GM21825 (cell line): ENCODE results near the gene NEK6.

Experiments
- ATAC-seq: cut with Tn5 transposase; IDR thresholded peaks from one replicate; pipeline ENCODE4 v1.9.1; 2021; ENCODE audit warnings: mild to moderate bottlenecking, moderate library complexity; ENCODE audit not compliant: unreplicated experiment

Gene NEK6

DNA sequence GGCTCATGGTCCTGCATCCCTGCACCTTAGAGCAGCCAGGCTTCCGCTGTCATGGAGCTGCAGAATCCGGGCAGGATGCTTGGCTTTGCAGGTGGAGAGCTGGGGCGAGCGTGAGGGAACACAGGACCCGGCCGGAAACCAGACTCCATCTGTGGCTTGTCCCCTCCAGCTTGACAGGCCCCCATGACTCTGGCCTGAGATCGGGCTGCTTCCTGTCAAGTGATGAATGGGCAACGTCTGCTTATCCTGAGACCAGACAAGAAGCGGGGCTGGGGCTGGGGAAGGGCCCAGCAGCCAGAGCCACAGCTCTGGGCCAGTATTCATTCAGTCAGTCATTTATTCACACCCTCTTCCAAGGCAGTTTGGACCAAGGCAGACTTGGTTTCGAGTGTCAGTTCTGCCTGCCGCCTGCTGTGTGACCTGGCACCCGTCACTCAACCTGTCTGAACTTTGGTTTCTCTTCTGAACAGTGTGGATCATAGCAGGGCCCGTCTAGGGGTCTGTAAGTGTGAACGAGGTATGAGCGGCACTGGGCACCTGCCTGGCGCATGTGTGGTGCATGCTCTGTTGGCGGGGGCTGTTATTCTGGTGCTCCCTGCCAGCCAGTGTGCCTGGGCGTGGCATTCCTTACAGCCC lies 37.5 kb downstream of the NEK6 start:
- no peak for ATAC-seq

DNA sequence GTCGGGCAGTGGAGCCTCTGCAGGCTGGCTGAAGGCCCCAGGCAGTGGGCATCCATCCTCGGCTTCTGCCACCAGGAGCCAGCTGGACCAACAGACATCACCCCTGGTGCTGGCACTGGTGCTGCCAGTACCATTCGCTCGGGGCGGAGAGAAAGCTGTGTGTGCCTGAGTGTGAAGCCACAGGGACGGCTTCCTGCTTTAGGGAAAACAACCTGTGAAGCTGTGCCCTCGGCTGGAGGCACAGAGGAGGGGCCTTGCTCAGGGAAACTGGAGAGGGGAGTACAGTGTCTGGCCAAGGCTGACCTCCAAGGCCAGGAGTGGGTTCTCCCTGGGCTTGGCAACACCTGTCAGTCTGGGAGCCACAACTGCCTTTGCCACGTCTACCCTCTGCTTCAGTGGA lies 38.3 kb downstream of the NEK6 start:
- ATAC-seq: no peak

DNA sequence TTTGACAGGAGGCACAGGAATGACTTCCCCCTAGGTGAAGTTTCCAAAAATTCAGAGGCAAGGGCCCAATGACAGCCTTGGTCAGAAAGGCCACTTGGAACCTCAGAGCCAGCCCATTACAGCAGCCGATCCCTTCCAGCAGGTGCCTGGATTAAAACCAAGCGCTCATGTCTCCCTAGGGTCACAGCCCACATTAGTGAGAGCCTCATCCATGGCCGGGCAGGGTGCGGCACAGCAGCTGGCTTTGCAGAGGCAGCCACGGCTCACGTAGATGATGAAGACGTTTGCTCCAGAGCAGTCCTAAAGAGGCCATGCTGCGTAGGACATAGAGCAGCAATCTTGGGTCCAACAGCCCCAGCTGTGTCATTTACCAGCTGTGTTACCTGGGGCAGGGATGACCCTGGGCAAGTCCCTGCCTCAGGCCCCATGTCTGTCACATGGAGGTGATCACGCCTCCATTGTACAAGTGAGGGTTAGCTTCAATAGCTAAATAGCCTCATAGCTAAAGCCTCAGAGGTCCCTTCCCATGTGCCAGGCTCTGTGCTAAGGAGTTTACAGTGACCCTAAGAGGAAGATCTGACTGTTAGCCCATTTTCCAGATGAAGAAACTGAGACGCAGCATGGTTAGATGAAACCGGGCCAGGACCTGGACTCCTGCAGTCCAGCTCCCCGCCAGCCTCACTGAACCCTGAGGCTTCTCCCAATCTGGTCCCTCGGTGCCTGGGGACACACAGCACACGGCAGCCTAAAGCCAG lies 39.2 kb downstream of the NEK6 start:
- ATAC-seq: no peak

- ATAC-seq: no peak
Measured at GRCh38 chr9:124297551-124297901, 39.8 kb downstream of the NEK6 start.

DNA sequence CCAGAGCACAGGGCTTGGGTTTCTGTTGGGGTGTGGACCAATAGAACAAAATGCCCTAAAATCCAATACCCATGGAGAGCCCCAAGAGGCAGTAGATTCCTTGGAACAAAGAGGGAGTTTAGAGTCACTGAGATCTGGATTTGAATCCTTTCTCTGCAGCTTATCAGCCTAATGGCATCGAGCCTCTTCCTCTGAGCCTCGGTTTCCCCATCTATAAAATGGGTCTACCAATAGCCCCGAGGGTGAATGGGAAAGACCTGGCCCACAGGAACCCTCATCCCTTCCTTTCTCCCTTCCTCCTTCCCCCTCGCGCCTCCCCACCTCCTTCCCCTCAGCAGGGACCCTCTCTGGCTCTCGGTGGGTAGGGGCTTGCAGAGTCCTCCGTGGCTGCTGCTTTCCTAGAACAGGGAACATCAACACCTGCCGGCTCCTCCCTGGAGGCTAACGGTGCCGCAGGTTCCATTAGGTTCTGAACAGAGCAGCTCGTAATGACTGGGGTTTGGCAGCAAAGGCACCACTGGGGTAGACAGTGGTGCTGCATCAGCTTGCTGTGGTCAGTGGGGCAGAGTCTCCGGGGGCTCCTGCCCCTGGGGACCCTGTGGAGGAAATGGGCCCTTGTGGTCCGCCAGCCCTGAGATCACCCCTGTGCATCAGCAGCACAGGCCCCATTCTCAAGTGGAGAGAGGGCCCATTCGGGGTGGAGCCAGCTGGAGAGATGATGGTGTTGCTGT lies 40.3 kb downstream of the NEK6 start:
- no peak for ATAC-seq

- ATAC-seq: no peak
Measured at GRCh38 chr9:124298646-124299235, 41.0 kb downstream of the NEK6 start.

DNA sequence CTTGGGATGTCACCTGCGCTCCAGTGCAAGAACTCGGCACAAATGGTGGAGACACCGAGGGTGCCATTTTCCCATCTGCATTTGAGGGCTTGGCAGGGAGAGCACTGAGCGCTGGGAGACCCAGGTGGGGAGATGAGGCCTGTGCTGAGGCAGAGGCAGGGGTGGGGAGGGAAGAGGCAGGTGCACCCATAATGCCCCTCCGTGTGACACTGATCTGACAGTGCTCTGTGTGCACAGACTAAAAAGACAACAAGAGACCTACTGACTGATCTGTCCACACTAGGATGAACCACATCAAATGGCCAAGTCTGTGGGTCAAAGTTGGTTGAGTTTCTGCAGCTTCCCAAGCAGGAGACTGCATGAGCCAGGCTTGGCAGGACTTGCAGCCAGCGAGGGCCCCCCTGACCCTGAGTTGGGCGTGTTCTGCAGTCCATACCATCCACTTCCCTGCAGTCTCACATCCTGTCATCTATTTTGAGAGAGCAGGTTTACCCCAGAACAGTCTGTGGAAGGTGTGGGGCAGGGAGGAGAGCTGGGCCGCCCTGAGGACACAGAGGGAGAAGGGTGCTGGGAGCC lies 41.9 kb downstream of the NEK6 start:
- ATAC-seq: no peak

GRCh38 chr9:124300312-124300711 lies 42.6 kb downstream of the NEK6 start:
- ATAC-seq: no peak

DNA sequence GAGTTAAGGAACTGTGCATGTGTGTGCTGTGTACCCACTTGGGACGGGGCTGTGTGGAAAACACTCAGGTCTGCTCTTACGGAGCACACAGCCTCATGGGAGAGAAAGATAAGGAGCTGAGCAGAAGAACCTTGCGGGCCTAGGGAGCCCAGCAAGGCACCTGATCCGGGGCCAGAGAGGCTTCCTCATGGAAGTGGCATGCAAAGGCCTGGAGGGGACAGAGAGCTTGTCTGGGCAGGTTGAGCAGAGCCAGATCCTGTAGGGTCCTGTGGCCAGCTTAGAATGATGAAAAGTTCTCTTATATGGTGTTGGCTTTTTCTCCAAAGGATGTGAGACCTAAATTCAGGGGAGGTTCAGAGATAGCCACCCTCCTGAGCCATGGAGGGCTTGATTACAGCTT lies 45.2 kb downstream of the NEK6 start:
- ATAC-seq: no peak

DNA sequence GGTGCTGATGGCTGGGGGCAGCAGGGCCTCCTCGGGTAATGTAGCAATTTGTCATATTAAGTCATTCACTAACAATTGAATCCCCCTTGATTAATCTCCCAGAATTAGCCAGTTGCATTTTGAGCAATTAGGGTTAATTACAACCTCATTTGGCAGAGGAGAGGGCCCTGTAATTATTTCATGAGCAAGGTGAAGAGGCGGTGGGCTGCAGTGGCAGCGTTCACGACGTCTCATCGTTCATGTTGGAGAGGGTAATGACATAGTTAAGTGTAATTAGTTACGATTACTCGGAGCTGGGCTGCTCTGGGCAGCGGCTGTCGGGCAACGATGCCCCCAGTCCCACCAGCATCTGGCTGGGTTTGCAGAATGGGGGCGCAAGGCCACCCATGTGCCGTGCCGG lies 46.0 kb downstream of the NEK6 start:
- no peak for ATAC-seq

DNA sequence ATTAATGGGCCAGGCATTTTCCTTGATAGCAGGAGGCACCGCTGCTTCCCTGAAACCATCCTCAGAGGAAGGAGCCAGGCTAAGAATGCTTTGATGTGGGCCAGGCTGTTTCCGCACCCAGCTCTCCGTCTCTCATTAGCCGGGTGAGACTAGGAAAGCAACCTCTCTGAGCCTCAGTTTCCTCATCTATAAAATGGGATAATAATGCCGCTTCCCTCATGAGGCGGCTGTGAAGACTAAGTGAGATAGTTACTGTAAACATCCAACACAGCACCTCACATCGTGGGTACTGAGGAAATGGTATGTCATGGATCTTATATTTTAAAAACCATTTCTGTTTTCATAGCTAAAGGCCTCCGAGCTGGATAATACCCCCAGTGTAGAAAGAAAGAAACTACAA lies 46.5 kb downstream of the NEK6 start:
- no peak for ATAC-seq

GRCh38 chr9:124306098-124306735 lies 48.5 kb downstream of the NEK6 start:
- ATAC-seq: no peak

- no peak for ATAC-seq
Measured at GRCh38 chr9:124307379-124308030, 49.8 kb downstream of the NEK6 start.

DNA sequence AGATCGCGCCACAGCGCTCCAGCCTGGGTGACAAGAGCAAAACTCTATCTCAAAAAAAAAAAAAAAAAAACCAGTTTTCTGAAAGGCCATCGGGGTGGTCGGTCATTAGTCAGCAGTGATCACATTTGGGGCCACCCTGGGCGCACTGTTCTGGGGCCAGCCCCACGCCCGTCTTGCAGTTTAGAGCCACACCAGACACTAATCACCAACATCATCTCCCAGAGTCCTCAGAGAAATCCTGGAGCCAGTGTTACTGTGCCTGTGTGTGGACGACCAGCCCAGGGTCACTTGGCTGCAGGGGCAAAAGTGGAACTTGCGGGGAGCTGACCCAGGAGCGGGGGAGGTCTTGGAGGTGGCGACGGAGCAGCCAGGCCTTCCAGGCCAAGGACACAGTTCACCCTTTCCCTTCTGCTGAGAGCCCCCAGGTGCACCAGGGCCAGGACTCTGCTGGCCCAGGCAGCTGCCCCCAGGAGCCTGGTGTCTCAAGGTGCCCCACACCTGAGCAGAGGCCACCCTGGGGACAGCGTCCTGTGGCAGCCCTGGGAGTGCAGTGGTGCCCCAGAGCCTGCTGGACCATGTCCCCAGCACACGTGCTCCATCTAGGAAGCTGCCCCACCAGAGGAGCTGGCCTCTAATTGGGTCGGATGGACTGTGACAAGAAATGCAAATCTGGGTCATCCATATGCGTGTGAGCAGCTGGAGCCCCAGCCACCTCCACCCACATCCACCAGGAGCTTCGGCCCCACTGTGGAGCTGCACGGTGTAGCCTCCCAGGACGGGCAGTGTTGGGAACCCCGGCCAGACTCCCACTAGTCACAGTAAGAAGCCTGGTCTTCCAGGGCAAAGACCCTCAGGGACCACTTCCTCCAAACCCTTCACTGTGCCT lies 51.1 kb downstream of the NEK6 start:
- ATAC-seq: no peak

DNA sequence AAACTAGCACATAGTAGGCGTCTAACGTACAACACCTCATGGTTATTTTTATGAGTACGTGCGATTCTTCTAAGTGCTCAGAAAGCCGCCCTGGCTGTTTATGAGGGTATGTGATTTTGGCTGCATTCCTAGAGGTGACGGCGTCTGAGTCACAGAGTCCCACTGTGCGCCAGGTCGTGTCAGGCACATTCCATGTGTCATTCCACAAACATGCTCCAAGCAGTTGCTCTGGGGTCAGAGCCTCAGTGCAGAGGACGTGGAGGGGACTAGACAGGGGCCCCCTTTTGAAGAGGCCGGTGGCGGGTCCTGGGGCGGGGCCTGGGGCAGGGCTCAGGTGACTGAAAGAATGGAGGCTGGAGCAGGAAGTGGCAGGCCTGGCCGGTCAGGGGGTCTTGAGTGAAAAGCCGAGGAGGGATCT lies 51.9 kb downstream of the NEK6 start:
- ATAC-seq: no peak

DNA sequence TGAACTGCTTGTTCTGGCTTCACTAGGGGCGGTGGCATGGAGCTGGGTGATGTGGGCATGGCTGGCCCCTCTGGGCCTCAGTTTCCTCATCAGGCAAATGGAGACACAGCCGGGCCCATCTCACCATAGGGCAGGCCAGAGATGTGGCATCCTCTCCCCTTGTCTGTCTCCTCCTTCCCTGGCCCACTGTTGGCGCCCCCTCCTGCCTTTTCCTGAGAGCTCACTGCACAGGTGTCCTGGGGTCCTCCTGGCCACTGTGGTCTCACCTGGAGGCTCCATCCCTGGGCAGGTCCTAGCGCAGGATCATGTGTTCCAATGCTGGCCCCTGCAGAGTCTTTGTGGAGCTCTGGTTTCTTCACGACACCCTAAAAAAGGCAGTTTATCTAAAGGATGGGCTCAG lies 53.5 kb downstream of the NEK6 start:
- no peak for ATAC-seq

- ATAC-seq: no peak
Measured at GRCh38 chr9:124312290-124313265, 54.8 kb downstream of the NEK6 start.

DNA sequence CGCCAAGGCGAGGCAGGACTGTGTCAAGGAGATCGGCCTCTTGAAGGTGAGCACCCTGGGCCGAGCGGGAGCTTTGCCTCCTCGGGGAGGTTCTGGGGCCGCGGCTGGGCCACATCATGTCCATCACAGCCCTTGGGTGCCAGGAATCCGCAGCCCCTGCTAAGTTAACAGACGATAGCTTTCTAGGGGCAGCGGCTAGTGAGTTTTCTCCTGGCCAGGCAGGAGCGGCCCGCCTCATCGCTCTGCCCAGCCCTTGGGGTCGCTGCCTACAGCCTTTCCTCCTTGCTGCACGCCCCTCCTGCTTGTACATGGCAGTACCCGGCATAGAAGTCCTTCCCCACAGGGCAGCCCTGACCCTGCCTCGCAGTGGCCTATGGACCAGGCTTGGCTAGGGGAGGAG lies 56.2 kb downstream of the NEK6 start:
- no peak for ATAC-seq
